ENCODE data around the gene AKAP6.

DNA sequence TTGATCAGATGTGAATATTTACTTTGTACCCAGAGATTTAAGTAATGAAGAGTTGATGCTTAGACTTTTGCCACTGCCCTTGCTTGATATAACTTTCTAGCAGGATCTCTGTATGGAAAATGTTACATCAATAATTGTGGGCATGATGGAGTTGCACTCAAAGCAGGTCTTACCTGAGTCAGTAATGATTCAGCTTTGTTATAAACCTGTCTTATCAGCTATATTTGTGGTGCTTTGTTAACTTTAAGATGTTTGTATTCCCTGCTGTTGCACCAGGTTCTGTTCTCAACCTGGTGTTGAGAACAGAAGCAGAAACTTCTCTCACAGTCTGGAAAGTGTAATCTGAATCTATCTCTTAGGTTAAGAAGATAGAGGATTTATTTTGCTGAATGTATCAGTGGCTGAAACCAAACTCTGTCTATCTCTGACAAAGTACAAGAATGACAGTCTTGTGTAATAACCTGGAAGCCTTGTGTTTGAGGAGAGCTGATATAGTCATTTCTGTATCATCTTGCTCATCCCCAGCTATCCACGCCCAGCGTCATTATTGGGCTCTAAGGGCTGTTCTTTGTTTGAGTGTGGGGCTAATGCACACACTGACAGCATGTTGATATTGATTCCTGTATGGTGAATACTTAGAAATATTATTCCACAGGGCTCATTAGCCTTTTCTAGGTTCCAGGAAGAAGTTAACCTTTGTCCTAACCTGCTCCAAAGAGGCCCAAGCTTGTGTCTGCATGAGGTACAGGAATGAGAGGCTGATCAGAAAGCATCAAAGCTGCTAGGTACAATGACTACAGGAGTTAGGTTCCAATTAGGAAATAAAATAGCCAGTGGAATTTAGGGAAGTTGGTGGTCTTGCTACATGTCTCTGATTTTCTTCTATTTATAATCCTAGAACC, 3.6 kb downstream of the AKAP6 start:
- TF ChIP-seq POLR2A (IDR thresholded peaks at IDR 0.05) (no peak), CTCF (IDR thresholded peaks at IDR 0.05) (no peak)

All from adrenal gland (tissue), 5 donors.